Sigmoid colon (tissue), 7 donors: ENCODE data around the gene HK1. TPM values are rescaled to one million over a fixed set of nuclear protein-coding genes. Genes with fewer than 3 reads are reported as not detected.

Experiments
- DNase-seq: peaks from one replicate; pipeline ENCODE4 v3.0.0-alpha.2; 2019
- H3K27ac ChIP-seq, 4 donors: fragments of 200-600 bp; sonication (generic); one replicate each; pipeline ENCODE4 v1.5.1; 2016 to 2019; ENCODE audit warnings: mild to moderate bottlenecking in 1 of 4
- H3K27me3 ChIP-seq, 3 donors: fragments of 200-600 bp; sonication (generic); one replicate each; pipeline ENCODE4 v1.5.1; 2019; ENCODE audit warnings: mild to moderate bottlenecking in 1 of 3
- H3K36me3 ChIP-seq, 4 donors: fragments of 200-600 bp; sonication (generic); one replicate each; pipeline ENCODE4 v1.5.1; 2016 to 2019
- H3K4me1 ChIP-seq, 4 donors: fragments of 200-600 bp; sonication (generic); one replicate each; pipeline ENCODE4 v1.5.1; 2017 to 2019
- H3K4me3 ChIP-seq, 4 donors: fragments of 200-600 bp; sonication (generic); one replicate each; pipeline ENCODE4 v1.5.1; 2017 to 2019; ENCODE audit warnings: mild to moderate bottlenecking in 2 of 4, moderate library complexity in 1 of 4
- H3K9me3 ChIP-seq, 4 donors: fragments of 200-600 bp in 3 of 4; sonication (generic) in 3 of 4; one replicate each; pipeline versions ENCODE4 v1.5.1 to v1.6.1; 2013 to 2019
- EP300 ChIP-seq, 4 donors: sonication (generic); formaldehyde crosslinking; IDR thresholded peaks; one replicate each; pipeline ENCODE4 v1.6.1; 2017; ENCODE audit warnings: antibody characterized with exemption in 4 of 4
- POLR2A ChIP-seq, 2 donors: fragments of 450-650 bp; IDR thresholded peaks; one replicate each; pipeline ENCODE4 v1.6.1; 2016; ENCODE audit warnings: antibody characterized with exemption in 2 of 2, mild to moderate bottlenecking in 2 of 2, moderate library complexity in 2 of 2
- POLR2AphosphoS5 ChIP-seq, 4 donors: sonication (generic); formaldehyde crosslinking; IDR thresholded peaks; one replicate each; pipeline ENCODE4 v1.6.1; 2017; ENCODE audit warnings: antibody characterized with exemption in 4 of 4
- WGBS, 2 donors: extraction: QIAGEN DNeasy Blood & Tissue Kit; methylation state at CpG; one replicate each; pipeline ENCODE4 v1.1.7; 2013; 5-methylcytosine and 5-hydroxymethylcytosine counted together
- intact Hi-C: fragments of 100-400 bp; cut with DNase I; formaldehyde crosslinking; loops from one replicate; pipeline ENCODE4 v1.15.1; 2023
- polyA plus RNA-seq, 3 donors: library from polyadenylated mRNA; stranded (reverse); fragments of 200-250 nt; gene quantifications; one replicate each; pipeline ENCODE4 v1.2.3, GENCODE V29; 2013
- total RNA-seq, 4 donors: library from RNA; depleted of rRNA; stranded (reverse); fragments of >200 nt; gene quantifications; one replicate each; pipeline ENCODE4 v1.1.0, GENCODE V29; 2016
- TF ChIP-seq, protein P1 (sequence below), 4 experiments: fragments of 450-650 bp in 3 of 4; fragments of 200-600 bp in 1 of 4; IDR thresholded peaks; one replicate each; pipeline ENCODE4 v1.5.1; 2016 to 2019; ENCODE audit warnings: antibody characterized with exemption in 4 of 4, mild to moderate bottlenecking in 3 of 4, moderate library complexity in 2 of 4
- donor health status: healthy with polysubstance abuse.
- donor health status: Bipolar disorder and iron deficiency.
- donor health status: healthy.

Gene HK1
- total and polyA plus RNA-seq, 7 donors, result 23.4 to 74.9 (median 65.8) TPM

DNA sequence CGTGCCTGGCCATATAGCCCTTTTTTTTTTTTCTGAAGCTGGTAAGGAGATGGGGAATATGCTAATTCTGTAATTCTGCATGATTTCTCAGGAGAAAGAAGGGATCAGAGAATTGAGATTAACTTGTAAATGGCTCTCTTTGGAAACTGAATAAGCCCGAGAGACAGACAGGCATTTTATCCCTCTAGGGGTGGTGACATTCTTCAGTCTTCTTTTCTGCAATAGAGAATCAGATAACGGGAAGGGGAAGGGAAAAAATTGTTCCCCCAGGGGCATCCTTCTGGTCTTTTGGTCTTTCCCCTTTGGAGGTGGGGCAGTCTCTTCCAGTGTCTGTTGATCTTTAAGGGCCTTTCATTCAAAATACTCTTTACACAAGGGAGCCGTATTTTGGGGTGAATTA is 34.2 kb downstream of the HK1 start:
- no peaks in the 10 kb centered on the region for H3K4me1 ChIP-seq
- H3K4me3 ChIP-seq, result no peak overlapping the region
- intact Hi-C loops, result no loop called here
- H3K9me3 ChIP-seq, result no peaks in the 10 kb centered on the region
- TF ChIP-seq, protein P1, sequence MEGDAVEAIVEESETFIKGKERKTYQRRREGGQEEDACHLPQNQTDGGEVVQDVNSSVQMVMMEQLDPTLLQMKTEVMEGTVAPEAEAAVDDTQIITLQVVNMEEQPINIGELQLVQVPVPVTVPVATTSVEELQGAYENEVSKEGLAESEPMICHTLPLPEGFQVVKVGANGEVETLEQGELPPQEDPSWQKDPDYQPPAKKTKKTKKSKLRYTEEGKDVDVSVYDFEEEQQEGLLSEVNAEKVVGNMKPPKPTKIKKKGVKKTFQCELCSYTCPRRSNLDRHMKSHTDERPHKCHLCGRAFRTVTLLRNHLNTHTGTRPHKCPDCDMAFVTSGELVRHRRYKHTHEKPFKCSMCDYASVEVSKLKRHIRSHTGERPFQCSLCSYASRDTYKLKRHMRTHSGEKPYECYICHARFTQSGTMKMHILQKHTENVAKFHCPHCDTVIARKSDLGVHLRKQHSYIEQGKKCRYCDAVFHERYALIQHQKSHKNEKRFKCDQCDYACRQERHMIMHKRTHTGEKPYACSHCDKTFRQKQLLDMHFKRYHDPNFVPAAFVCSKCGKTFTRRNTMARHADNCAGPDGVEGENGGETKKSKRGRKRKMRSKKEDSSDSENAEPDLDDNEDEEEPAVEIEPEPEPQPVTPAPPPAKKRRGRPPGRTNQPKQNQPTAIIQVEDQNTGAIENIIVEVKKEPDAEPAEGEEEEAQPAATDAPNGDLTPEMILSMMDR (IDR thresholded peaks at IDR 0.05), result no peak
- TF ChIP-seq POLR2AphosphoS5 (IDR thresholded peaks at IDR 0.05), result no peak
- no peak for TF ChIP-seq POLR2A (IDR thresholded peaks at IDR 0.05)
- no peak for TF ChIP-seq EP300 (IDR thresholded peaks at IDR 0.05)
- no peaks in the 10 kb centered on the region for H3K36me3 ChIP-seq
- H3K27me3 ChIP-seq, result no peaks in the 10 kb centered on the region
- no peak overlapping the region for H3K27ac ChIP-seq
- no peak for DNase-seq
- 88 to 89% methylated on average over 4 of the region's 4 CpGs for WGBS, 2 donors

DNA sequence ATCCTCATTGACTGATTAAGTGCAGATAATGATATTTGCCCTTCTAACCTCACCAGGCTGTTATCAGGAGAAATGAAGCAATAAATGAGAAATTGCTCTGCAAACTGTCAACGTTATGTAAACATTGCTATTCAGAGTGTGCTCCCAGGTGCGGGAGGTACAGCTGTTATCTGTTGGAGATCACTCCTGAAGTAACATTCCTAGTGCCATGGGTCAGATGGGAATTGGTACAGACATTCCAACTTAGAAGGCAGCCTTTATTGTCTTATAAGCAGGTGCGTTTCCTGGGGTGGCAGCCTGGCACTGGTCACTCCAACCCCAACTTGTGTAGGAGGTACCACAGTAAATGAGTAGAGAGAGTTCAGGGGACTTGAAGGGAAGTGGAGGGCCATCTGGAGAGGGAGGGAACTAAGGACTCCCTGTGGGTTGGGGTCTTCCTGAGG is 36.8 kb downstream of the HK1 start:
- no peak for DNase-seq
- H3K4me1 ChIP-seq, result peaks cover 0 to 16% (median 11%) of the 10 kb centered on the region in 4 donors
- no peaks in the 10 kb centered on the region for H3K9me3 ChIP-seq
- intact Hi-C loops, result loop anchor here (5.0 kb wide), 3 partner anchors 47 to 77 kb away; no protein-coding TSS in a partner anchor
- no peaks in the 10 kb centered on the region for H3K36me3 ChIP-seq
- TF ChIP-seq, protein P1 (IDR thresholded peaks at IDR 0.05), result no peak
- TF ChIP-seq EP300 (IDR thresholded peaks at IDR 0.05) (no peak), POLR2AphosphoS5 (IDR thresholded peaks at IDR 0.05) (no peak), POLR2A (IDR thresholded peaks at IDR 0.05) (no peak)
- WGBS, 2 donors, result 36 to 71% methylated on average over 3 of the region's 3 CpGs
- no peak overlapping the region for H3K27ac ChIP-seq
- no peaks in the 10 kb centered on the region for H3K27me3 ChIP-seq
- H3K4me3 ChIP-seq, result no peak overlapping the region

DNA sequence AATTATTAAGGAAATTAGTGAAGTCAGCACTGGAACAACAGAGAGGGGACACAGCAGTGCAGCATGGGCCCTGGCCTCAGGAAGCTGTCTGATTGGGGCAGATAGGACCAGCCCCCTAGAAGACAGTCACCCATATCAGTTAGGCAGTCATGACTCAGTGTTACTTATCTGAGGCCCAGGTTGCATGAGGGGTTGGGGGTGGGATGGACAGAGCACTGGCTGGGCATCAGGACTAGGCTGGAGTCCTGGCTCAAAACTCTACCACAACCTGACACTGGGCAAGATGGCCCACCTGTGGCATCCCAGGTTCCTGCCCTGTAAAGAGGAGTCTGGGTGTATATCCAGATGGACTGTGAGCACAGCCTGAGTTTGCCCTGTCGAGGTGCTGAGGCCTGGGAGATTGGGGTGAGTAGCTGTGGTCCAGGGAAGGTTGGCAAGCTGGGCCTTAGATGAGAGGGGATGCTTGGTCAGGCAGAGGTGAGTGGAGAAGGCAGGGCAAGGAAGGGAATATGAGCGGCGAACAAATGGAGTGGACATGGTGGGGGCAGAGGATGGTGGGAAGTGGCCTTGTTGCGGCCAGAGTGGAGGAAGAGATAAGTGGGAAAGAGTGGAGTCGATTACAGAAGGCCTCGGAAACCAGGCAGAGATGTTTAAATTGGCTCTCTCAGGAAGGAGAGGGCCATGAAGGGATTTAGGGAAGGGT is 37.5 kb downstream of the HK1 start:
- no peak for DNase-seq
- Histone ChIP-seq H3K4me1 (peaks cover 0 to 22% (median 17%) of the 10 kb centered on the region in 4 donors), H3K9me3 (no peaks in the 10 kb centered on the region), H3K4me3 (no peak overlapping the region), H3K36me3 (no peaks in the 10 kb centered on the region), H3K27me3 (no peaks in the 10 kb centered on the region), H3K27ac (peak overlapping the region in 1 of 4 donors; percentile 22)
- 92 to 95% methylated on average over 6 of the region's 6 CpGs for WGBS, 2 donors
- TF ChIP-seq POLR2AphosphoS5 (IDR thresholded peaks at IDR 0.05) (no peak), EP300 (IDR thresholded peaks at IDR 0.05) (no peak)
- intact Hi-C loops, result loop anchor here (5.0 kb wide), 3 partner anchors 47 to 77 kb away; no protein-coding TSS in a partner anchor

DNA sequence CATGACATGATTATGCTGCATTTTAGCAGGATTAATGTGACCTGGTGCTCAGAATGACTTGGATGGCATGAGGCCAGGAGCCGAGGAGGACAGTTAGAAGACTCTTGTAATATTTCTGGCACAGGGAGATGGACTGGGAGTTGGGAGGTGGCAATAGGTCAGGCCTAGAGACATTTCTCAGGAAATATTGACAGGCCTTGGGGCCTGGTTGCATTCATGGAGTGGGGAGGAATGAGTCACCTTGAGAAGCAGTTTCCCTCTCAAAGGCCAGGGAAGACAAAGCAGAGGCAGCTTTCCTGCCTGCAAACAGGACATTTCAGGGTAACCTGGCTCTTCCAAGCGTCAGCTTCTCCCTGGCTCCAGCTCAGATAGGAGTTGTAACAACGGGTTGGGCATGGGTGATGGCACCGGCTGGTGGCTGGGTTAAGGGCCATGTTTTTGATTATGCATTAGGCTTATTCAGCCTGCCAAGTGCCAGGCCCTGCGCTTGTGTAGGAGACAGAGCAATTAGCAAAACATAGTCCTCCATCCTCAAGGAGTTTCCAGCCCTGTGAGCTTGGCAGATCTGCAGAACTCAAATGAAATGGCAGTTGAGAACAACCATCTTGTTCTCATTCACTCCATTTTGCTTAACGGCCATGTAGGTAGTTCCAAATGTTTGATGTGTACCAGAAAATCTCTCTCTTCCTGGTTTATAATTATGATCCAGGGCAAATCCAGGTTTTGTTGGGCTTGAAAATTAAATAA is 38.2 kb downstream of the HK1 start:
- no peaks in the 10 kb centered on the region for H3K36me3 ChIP-seq
- peaks cover 0 to 29% (median 24%) of the 10 kb centered on the region in 4 donors for H3K4me1 ChIP-seq
- no peaks in the 10 kb centered on the region for H3K9me3 ChIP-seq
- WGBS, 2 donors, result 86 to 89% methylated on average over 6 of the region's 6 CpGs
- H3K27me3 ChIP-seq, result no peaks in the 10 kb centered on the region
- no peak overlapping the region for H3K4me3 ChIP-seq
- H3K27ac ChIP-seq, result peak overlapping the region in 2 of 4 donors; percentile 91 to 94
- DNase-seq, result no peak
- intact Hi-C loops, result loop anchor here (5.0 kb wide), 3 partner anchors 46 to 76 kb away; no protein-coding TSS in a partner anchor
- TF ChIP-seq POLR2AphosphoS5 (IDR thresholded peaks at IDR 0.05) (no peak), POLR2A (IDR thresholded peaks at IDR 0.05) (no peak), EP300 (IDR thresholded peaks at IDR 0.05) (no peak)
- TF ChIP-seq, protein P1 (IDR thresholded peaks at IDR 0.05), result no peak

DNA sequence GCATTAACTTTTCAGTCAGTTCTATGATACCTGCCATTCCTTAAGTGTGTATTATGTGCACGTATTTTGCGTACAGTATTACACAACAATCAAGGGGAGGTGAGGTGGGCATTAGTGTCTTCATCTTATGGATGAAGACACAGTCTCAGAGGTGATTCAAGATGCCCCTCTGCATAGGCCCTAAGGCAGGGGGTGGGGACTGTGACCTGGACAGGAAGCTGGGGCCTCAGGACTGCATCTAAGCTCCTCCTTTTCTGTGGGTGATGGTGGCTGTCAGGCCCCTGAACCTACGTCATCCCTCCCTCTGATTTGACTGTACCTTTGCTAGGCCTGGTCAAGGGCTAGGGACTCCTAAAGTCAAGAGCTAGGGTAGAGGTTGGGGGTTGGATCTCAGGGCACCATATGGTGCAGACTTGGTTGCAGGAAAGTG is 38.9 kb downstream of the HK1 start:
- Histone ChIP-seq H3K27ac (peak overlapping the region; percentile 87 to 94 (median 91)), H3K27me3 (no peaks in the 10 kb centered on the region), H3K4me3 (no peak overlapping the region), H3K36me3 (no peaks in the 10 kb centered on the region), H3K9me3 (no peaks in the 10 kb centered on the region), H3K4me1 (peaks cover 0 to 36% (median 27%) of the 10 kb centered on the region in 4 donors)
- TF ChIP-seq POLR2AphosphoS5 (IDR thresholded peaks at IDR 0.05) (no peak), EP300 (IDR thresholded peaks at IDR 0.05) (no peak), POLR2A (IDR thresholded peaks at IDR 0.05) (no peak)
- TF ChIP-seq, protein P1 (IDR thresholded peaks at IDR 0.05), result no peak
- WGBS, 2 donors, result 76 to 83% methylated on average over 3 of the region's 3 CpGs
- no peak for DNase-seq
- intact Hi-C loops, result loop anchor here (5.0 kb wide), 3 partner anchors 45 to 75 kb away; no protein-coding TSS in a partner anchor
